HG03025 (cell line): ENCODE measurements around the gene MGAT4C.

Experiments
- ATAC-seq: cut with Tn5 transposase; IDR thresholded peaks from one replicate; pipeline ENCODE4 v1.9.1; 2021; ENCODE audit warnings: mild to moderate bottlenecking, moderate library complexity; ENCODE audit not compliant: unreplicated experiment, low FRiP score

The MGAT4C gene

DNA sequence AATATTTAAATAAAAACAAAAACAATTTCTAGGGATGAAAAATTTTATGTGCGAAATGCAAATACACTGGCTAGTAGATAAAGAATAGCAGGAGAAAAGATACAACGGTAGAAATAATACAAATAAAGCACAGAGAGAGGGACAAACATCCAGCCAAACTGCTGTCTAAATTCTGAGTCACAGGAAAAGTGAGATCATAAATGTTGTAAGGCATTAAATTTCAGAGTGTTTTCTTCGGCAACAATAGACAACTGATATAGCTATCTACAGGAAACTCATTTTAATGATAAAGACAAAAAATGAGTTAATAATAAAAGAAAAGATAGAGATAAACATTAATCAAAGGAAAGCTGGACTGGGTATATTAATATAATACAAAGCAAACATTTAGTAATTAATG lies 259.9 kb downstream of the MGAT4C start:
- ATAC-seq = no peak

DNA sequence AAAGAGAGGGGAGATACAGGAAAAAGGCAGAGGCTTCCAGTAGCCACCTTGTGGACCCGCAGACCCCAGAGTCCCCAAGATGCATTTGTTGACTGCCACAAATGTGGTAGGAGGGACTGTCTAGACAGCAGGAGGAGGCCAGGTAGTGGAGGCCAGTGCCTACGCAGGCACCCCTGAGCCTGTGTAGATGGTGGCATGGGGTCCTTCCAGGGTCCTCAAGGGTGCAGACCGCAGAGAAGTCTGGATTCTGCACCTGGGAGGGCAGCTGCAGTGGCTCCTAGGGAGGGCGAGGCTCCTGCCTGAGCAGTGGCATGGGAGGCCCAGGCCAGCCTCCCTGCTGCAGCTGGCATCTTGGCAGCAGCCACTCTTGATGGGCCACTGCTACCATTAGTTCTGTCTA lies 262.4 kb downstream of the MGAT4C start:
- ATAC-seq = no peak

DNA sequence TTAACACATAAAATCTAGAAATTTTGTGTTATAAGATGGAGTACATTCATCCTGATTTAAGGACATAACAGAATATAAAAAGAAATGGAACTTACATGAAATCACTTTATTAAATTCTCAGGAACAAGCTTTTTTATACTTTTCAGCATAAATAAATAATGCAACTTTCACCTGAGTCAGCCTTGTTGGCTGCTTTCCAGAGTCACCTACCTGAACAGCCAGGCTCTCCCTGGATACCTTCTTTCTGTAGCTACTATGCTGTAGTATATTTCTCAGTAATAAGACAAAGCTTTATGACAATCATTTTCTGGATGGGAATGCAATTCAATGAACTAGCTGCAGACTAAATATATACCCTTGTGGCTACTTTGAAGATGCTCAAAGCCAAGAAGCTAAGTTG lies 270.2 kb downstream of the MGAT4C start:
- no peak for ATAC-seq

DNA sequence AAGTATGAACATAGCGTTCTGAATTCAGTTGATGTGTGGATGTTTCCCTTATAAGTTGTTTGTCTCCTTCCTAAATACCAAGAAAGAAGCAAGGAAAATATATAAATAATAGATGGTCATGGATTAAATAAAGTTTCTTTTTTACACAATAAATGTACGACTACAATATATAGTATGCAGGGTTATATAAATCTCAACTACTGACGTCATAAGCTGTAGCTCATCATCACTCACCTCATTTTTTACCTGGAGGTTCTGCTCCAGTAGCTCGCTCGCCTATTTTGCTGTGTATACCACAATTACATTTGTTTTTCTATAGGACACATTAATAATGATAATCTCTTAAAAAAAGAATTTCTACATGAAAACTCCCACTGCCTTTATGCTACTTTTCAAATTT lies 272.6 kb downstream of the MGAT4C start:
- no peak for ATAC-seq

DNA sequence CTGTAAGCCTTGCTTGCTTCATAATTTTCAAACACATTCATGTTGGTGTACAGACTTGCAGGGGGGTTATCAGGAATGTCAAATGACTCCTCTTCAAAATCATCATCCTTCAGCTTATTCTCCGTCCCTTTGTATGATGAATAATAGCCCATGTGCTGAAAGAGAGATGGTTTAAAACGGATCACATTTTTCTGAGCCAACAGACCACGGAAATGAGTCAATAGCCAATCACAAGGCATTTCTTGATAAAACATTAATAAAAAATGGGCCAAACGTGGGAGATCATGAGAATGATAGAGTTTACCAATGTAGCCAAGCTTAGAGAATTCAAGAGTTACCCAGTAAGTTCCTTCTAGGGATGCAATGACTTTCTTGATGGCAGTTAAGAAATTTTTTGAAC lies 276.6 kb downstream of the MGAT4C start:
- no peak for ATAC-seq

DNA sequence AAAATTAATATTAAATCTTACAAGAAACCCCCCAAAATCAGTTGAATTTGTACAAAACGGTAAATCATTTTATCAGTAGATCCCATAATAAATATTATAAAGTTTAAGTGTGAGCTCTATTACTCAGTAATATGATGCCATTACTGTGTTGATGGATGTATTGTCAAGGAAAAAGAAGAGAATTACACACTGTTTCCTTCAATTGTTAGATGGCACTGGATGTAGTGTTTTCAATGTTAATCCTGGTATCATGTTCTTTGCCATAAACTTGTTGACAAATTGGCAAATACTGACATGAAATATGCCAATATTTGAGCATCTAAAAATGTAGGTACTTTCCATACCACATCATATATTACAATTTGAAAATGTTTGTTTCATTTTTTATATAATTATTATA lies 280.5 kb downstream of the MGAT4C start:
- ATAC-seq = no peak

DNA sequence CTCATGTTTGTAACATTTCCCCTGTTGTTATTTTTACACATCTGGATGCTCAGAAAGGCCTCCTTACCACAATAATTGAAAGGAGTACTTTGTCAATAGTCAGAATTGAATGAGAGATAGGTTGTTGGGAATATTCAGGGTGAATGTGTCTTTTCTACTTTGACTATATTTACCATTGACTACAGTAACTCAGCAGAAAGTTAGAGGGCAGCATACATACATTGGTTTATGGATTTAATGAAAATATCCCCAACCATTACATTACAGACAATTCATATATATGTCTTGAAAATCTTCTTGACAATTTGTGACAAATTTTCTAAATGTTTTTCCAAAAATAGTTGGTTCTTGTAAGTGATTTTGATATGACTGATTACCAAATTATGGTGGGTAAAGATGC lies 284.4 kb downstream of the MGAT4C start:
- ATAC-seq = no peak

DNA sequence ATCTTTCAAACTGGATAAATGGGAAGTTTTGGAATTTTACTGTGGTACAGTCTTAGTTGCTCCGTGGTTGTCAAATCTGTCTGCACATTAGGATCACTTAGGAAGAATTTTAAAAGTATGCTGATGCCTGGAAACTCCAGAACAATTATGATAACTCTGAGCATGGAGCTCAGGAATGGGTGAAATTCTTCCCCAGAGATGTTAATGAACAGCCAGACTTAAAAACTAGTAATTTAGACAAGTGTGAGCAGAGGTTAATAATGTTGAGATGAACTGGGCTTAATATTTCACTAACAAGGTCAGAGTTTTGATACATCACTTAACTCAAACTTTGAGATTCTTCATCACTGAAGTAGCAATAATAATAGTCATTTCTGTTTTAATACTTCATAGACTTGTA lies 287.6 kb downstream of the MGAT4C start:
- no peak for ATAC-seq

DNA sequence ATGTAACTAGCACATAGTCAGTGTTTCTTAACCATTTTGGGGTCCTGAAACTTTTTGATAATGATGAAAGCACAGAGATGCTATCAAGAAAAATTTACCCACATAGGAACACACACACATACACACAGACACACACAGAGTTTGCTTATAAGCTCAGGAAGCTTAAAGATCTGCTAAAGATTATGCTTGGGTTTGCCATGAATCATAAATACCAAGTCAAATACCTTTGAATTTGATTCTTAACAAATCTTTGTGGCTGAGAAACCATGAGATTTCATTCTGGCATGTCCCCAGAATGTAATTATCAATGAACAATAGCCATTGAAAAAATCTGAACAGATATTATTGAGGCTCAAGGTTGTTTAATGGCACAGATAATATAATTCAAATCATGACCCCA lies 292.9 kb downstream of the MGAT4C start:
- no peak for ATAC-seq

DNA sequence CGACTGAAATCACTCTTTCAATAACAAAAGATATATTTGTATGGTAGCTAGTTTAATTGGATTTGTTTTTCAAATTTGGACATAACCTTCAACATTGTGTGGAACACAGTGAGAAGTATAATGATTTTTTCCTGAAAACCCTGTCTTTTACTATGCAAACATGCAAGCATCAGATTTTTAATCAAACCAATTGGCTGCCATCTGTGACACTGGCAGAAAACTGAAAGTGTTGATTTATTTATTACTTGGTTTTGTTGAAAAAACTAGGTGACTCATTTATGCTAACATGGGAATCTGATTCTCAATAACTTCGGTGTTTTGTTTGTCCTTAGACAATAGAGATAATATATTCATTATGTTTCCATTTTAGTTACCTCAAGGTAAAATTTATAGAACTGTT lies 300.1 kb downstream of the MGAT4C start:
- ATAC-seq = no peak

DNA sequence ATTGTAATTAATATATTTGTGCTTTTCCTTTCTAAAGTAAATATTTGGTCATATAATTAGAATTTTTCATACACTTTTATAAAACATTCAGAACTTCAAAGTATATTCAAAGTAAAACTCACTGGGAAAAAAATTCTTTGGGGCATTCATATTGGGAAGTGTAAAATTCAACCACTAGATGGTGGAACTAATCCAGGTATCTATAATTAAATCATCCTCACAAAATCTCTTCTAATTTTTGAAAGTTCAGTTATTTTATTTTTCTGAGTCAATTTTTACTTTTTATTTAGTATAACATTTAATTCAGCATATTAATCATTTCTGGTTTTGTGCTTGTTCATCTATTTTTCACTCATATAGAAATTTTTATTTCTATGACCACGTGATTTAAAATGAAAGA lies 301.1 kb downstream of the MGAT4C start:
- ATAC-seq = no peak

DNA sequence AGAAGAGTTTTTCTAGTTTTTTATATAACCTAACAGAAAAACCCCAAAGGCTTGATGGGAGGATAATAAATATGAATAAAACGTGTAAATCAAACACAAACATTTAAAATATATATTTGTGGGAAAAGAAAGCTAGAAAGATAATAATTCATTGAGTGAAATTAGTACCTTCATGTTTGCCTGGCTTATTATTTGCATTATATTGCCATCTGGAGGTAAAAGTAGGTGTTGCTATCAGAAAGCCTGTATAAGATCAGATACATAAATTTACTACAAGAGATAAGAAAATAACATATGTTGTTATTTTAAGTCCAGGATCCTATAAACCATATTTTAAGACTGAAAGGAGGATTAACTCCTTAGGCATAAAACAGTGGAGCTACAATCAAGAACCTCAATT lies 304.4 kb downstream of the MGAT4C start:
- no peak for ATAC-seq

DNA sequence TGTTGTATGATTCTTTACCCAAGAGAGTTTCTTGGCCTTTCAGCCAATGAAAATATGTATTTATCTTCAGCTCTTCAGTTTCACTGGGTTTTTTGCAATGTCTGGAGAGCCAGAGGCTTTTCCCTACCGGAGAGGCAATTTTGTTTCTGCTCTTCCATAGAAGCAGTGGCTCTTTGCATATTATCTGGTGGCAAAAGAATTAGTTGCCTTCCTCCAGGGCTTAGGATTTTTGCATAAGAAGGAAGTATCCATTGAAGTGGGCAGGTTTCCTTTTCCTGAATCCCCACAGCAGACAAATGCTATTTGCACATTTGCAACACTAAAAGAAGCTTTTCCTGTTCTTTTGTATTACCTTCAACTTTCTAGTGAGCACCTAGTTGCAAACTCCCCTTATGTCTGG lies 306.9 kb downstream of the MGAT4C start:
- ATAC-seq = no peak

DNA sequence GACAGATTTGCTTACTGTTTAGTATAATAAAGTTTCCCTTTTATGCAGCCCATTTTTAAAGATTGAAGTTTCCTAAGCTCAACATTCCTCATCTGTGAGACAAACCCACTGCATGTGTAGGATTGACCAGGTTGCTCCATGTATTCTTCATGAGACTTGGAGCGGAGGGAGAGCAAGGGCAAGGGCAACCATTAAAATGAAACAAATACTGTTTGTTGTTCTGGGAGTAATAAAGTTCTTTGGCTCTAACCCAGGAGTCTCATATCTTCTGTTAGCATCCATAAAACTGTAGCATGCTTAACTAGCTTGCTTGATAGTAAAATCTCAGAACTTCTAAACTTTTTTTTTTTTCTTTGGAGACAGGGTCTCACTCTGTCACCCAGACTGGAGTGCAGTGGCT lies 307.9 kb downstream of the MGAT4C start:
- no peak for ATAC-seq

DNA sequence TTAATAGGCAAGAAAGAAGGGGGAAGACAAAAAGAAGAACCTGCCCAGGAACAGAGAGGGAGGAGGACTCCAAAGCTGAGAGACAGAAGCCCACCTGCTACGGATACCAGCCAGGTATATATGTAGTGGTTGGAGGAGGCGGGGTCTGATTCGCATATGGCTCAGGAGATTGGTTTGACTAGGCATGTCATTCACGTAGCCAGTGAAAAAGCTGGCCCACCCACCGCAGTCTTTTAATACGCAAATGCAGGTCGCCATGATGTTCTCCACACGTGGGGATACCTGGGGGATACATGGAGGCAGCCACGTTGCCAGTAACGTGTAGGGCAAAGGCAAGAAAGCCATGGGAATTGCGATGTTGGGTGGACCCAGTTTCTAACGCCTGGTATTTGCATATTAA lies 308.9 kb downstream of the MGAT4C start:
- ATAC-seq = no peak

DNA sequence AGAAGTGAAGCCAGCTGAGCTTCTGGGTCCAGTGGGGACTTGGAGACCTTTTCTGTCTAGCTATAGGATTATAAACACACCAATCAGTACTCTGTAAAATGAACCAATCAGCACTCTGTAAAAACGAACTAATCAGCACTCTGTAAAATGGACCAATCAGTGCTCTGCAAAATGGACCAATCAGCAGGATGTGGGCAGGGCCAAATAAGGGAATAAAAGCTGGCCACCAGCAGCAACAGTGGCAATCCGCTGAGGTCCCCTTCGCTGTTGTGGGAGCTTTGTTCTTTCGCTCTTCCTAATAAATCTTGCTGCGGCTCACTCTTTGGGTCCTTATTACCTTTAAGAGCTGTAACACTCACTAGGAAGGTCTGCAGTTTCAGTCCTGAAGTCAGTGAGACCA lies 309.8 kb downstream of the MGAT4C start:
- ATAC-seq = no peak

DNA sequence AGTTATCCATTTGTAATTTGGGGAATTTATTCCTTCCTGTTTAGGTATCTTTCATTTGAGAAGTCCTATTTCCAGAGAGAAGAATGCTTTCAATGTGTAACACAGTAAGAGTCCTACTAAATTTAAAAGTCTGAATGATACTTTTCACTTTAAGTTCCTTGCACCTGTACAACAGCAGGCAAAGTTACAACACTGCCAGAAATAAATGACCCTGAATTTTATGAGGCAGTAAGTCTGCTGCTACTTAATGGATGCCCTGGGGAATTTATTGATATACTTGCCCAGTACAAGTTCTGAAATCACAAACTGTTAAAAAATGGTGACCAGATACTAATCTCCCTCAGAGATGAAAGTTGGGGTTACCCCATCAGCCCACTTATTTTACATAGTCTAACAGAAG lies 329.0 kb downstream of the MGAT4C start:
- no peak for ATAC-seq

DNA sequence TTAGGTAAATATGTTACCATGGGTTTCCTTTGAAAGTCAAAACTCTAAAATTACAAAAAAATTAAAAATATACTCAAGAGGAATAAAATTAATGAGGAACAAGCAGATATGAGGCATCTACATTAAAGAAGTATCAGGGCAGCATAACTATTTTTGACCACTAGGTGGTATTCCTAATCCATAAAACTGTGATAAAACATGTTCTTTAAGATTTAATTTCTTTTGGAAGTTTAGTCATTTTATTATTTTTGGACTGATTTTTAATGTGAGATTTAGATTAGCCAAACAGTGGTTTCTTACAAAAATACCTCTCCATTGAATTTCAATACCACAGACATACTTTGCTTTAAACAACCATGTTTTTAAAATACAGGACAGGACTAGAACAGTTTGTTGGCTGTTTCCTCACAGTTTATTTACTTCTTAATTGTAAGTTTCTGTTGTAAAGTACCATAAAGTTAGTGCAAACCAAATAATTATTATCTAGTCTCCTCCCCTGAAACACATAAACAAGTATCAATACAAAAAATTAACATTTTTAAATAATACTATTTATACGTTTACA lies 332.3 kb downstream of the MGAT4C start:
- ATAC-seq = no peak

DNA sequence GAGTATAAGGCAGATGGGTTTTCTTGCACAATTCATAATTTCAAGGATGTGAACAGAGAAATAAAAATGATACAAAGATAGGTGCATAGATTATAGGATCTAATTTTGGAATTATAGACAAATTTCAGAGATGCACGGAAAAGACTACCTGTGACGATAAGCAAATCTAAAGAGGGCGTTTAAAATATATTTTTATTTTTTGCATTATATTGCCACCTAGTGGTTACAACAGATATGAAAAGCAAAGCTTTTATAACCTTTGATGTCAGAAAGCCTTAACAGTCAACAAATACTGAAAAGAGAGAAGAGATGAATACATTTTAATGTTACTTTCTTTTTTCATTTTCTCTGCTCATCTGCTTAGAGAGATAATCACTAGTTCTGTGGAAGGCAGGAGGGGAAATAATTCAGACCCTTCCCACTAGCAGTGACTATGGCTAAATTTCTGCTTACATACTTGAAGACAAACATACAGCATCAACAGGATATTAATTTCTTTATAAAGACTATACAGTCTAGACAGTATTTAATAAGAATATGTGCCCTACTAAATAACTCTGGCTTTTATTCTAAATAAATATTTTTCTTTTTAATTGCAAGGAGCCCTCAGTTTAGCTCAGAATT lies 335.8 kb downstream of the MGAT4C start:
- ATAC-seq = peak; percentile 61
